ENCODE results near the gene ARMC8.

- TF ChIP-seq CTCF (IDR thresholded peaks at IDR 0.05 in 8 of 11, conservative IDR thresholded peaks at IDR 0.05 in 3 of 11) (no peak), POLR2A (IDR thresholded peaks at IDR 0.05) (no peak), POLR2AphosphoS5 (IDR thresholded peaks at IDR 0.05) (no peak)
Observed at GRCh38 chr3:138297876-138298275, 110.8 kb downstream of the ARMC8 start.

Measured in spleen (tissue), 7 donors.